Measurements from ENCODE around the gene MPV17.
"Not testable (repeated sequence)": the region's sequence is repeated elsewhere in the genome, so short reads cannot be mapped to it uniquely, and the experiment has no call there.

Gene MPV17

GRCh38 chr2:27322301-27322765 lies 564 bp downstream of the MPV17 start:
- no peak for DNase-seq

GRCh38 chr2:27320958-27321543 lies 1.8 kb downstream of the MPV17 start:
- DNase-seq, result peak in 1 of 2 experiments; percentile 12

GRCh38 chr2:27319839-27320238 lies 3.1 kb downstream of the MPV17 start:
- not testable (repeated sequence) for DNase-seq

GRCh38 chr2:27316655-27317412 lies 6.1 kb downstream of the MPV17 start:
- no peak for DNase-seq

GRCh38 chr2:27315122-27315521 lies 7.8 kb downstream of the MPV17 start:
- no peak for DNase-seq

- no peak for DNase-seq
Observed at GRCh38 chr2:27314709-27315108, 8.2 kb downstream of the MPV17 start.

- DNase-seq, result no peak
Observed at GRCh38 chr2:27313882-27314645, 8.8 kb downstream of the MPV17 start.

GRCh38 chr2:27312152-27312551 lies 10.7 kb downstream of the MPV17 start:
- no peak for DNase-seq

- no peak for DNase-seq
Observed at GRCh38 chr2:27309651-27310050, 13.2 kb downstream of the MPV17 start.

- DNase-seq, result no peak
Observed at GRCh38 chr2:27308359-27308881, 14.5 kb downstream of the MPV17 start, which contains the start of gene UCN. Gene UCN (minus strand): TSS chr2:27308445. CDS start chr2:27307895, 550 bp downstream.

- peak in 1 of 2 experiments; percentile 22 for DNase-seq
Observed at GRCh38 chr2:27307545-27308358, 15.1 kb downstream of the MPV17 start.

GRCh38 chr2:27307287-27307544 lies 15.7 kb downstream of the MPV17 start:
- no peak for DNase-seq

- DNase-seq, result peak in 1 of 2 experiments; percentile 55
Observed at GRCh38 chr2:27306573-27307286, 16.2 kb downstream of the MPV17 start.

- DNase-seq, result no peak
Observed at GRCh38 chr2:27306136-27306535, 16.8 kb downstream of the MPV17 start.

GRCh38 chr2:27305516-27305915 lies 17.4 kb downstream of the MPV17 start:
- no peak for DNase-seq

- DNase-seq, result no peak
Observed at GRCh38 chr2:27304488-27305240, 18.2 kb downstream of the MPV17 start.

- peak; percentile 34 to 81 for DNase-seq
Observed at GRCh38 chr2:27303093-27304025, 19.5 kb downstream of the MPV17 start.

- not testable (repeated sequence) for DNase-seq
Observed at GRCh38 chr2:27300606-27301005, 22.3 kb downstream of the MPV17 start.

GRCh38 chr2:27298391-27299080 lies 24.4 kb downstream of the MPV17 start:
- no peak for DNase-seq
